Measurements from ENCODE around the gene MAGEB4.

GRCh38 chrX:30283456-30284200 is 41.8 kb downstream of the MAGEB4 start:
- TF ChIP-seq CTCF (IDR thresholded peaks at IDR 0.05) (no peak), MXD4 (CRISPR knock-in tag; IDR thresholded peaks at IDR 0.05; ENCODE audit: borderline replicate concordance) (no peak), ZNF232 (CRISPR knock-in tag; IDR thresholded peaks at IDR 0.05) (no peak), ZNF263 (CRISPR knock-in tag; IDR thresholded peaks at IDR 0.05; ENCODE audit: low read depth) (no peak), E2F1 (CRISPR knock-in tag; IDR thresholded peaks at IDR 0.05) (no peak), CREB1 (CRISPR knock-in tag; IDR thresholded peaks at IDR 0.05) (no peak), JUN (CRISPR knock-in tag; IDR thresholded peaks at IDR 0.05) (no peak), ZNF317 (CRISPR knock-in tag; IDR thresholded peaks at IDR 0.05; ENCODE audit: borderline replicate concordance, low read depth) (no peak), USF2 (CRISPR knock-in tag; IDR thresholded peaks at IDR 0.05) (no peak), NFYB (CRISPR knock-in tag; conservative IDR thresholded peaks at IDR 0.05; ENCODE audit: low read depth) (no peak), NR3C1 (CRISPR knock-in tag; conservative IDR thresholded peaks at IDR 0.05; ENCODE audit: low read depth) (no peak), CBFB (CRISPR knock-in tag; IDR thresholded peaks at IDR 0.05; ENCODE audit: low read depth) (no peak), CREM (CRISPR knock-in tag; IDR thresholded peaks at IDR 0.05) (no peak)
